ENCODE results near the gene ALDH3A1. TPM values are rescaled to one million over a fixed set of nuclear protein-coding genes. Genes with fewer than 3 reads are reported as not detected.

The ALDH3A1 gene
- total RNA-seq, 1 experiment from 2014 or later, result 0.35 TPM

DNA sequence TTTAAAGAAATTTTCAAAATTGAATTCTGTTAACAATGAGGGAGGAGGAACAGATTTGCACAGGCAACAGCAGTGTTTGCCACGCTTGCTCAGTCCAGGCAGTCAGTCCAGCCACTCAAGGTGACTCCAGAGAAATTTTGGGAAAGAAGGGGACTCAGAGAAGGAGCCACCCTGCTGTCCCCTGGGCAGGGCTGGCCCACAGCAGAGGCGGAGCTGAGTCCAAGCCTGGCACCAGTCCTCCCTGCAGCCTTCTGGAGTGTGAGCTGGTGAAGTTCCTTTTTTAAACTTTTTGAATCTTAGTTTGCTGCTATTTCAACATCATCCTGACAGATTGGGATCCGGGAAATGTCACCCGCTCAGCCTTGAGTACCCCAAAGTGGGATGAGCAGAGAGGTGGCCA, 17.3 kb downstream of the ALDH3A1 start (continued):
- TF ChIP-seq AR (CRISPR knock-in tag; IDR thresholded peaks at IDR 0.05) (no peak), JAZF1 (CRISPR knock-in tag; IDR thresholded peaks at IDR 0.05) (no peak), TP53 (CRISPR knock-in tag; IDR thresholded peaks at IDR 0.05) (no peak), SOX15 (CRISPR knock-in tag; IDR thresholded peaks at IDR 0.05) (no peak), MAX (CRISPR knock-in tag; IDR thresholded peaks at IDR 0.05) (no peak), IRF2 (CRISPR knock-in tag; IDR thresholded peaks at IDR 0.05; ENCODE audit: borderline replicate concordance, low read depth) (no peak), CREM (CRISPR knock-in tag; IDR thresholded peaks at IDR 0.05) (no peak), IRF1 (CRISPR knock-in tag; IDR thresholded peaks at IDR 0.05) (no peak), NFATC4 (CRISPR knock-in tag; IDR thresholded peaks at IDR 0.05) (no peak), RORB (CRISPR knock-in tag; IDR thresholded peaks at IDR 0.05) (no peak)
- TF ChIP-seq, protein P1, sequence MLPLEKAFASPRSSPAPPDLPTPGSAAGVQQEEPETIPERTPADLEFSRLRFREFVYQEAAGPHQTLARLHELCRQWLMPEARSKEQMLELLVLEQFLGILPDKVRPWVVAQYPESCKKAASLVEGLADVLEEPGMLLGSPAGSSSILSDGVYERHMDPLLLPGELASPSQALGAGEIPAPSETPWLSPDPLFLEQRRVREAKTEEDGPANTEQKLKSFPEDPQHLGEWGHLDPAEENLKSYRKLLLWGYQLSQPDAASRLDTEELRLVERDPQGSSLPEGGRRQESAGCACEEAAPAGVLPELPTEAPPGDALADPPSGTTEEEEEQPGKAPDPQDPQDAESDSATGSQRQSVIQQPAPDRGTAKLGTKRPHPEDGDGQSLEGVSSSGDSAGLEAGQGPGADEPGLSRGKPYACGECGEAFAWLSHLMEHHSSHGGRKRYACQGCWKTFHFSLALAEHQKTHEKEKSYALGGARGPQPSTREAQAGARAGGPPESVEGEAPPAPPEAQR (CRISPR knock-in tag; IDR thresholded peaks at IDR 0.05), result no peak
- TF ChIP-seq, protein P2, sequence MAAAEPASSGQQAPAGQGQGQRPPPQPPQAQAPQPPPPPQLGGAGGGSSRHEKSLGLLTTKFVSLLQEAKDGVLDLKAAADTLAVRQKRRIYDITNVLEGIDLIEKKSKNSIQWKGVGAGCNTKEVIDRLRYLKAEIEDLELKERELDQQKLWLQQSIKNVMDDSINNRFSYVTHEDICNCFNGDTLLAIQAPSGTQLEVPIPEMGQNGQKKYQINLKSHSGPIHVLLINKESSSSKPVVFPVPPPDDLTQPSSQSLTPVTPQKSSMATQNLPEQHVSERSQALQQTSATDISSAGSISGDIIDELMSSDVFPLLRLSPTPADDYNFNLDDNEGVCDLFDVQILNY (CRISPR knock-in tag; IDR thresholded peaks at IDR 0.05), result no peak
- TF ChIP-seq, protein P3, sequence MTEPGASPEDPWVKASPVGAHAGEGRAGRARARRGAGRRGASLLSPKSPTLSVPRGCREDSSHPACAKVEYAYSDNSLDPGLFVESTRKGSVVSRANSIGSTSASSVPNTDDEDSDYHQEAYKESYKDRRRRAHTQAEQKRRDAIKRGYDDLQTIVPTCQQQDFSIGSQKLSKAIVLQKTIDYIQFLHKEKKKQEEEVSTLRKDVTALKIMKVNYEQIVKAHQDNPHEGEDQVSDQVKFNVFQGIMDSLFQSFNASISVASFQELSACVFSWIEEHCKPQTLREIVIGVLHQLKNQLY (CRISPR knock-in tag; IDR thresholded peaks at IDR 0.05), result no peak

DNA sequence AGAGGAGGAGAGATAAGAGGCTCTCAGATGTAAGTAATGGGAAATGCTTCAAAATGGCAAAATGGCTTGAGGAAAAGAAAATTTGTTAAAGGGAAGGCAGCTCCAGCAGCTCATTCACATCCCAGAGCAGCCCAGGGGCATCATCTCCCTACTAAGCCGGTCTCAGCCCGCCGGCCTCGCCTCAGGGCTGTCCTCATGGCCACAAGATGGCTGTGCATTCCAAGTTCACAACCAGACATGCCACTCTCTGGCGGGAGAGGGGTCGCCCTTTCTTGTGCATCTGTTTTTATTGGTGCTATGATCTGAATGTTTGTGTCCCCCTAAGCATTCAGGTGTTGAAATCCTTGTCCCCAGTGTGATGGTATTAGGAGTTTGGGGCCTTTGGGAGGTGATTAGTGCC, 18.2 kb downstream of the ALDH3A1 start:
- DNase-seq (ENCODE audit: low spot score) (no peak), ATAC-seq (no peak)
- H3K36me3 Mint-ChIP-seq, result no peaks in the 10 kb centered on the region
- POLR2A ChIA-PET, result no interaction called here
- CTCF ChIA-PET, result interaction anchor here (2.5 to 2.8 kb wide), 2 partner anchors 11 to 15 kb away, joined by 10 to 21 read pairs; no protein-coding TSS in a partner anchor
- H3K9me3 Mint-ChIP-seq, result peaks cover 12% of the 10 kb centered on the region
- no peak overlapping the region for H3K27ac Mint-ChIP-seq
- H3K4me1 Mint-ChIP-seq, result no peaks in the 10 kb centered on the region
- no peak overlapping the region for H3K4me3 Mint-ChIP-seq
- H3K27me3 Mint-ChIP-seq (ENCODE audit: low read depth), result no peaks in the 10 kb centered on the region; the same call in none of the 2 replicates
- TF ChIP-seq RELA (CRISPR knock-in tag; IDR thresholded peaks at IDR 0.05; ENCODE audit: borderline replicate concordance) (no peak), ELF4 (CRISPR knock-in tag; IDR thresholded peaks at IDR 0.05; ENCODE audit: low read depth) (no peak), TCF7 (CRISPR knock-in tag; IDR thresholded peaks at IDR 0.05; ENCODE audit: low read depth) (no peak), OVOL2 (CRISPR knock-in tag; IDR thresholded peaks at IDR 0.05; ENCODE audit: borderline replicate concordance) (no peak), ZNF425 (CRISPR knock-in tag; conservative IDR thresholded peaks at IDR 0.05) (no peak), NR1H2 (CRISPR knock-in tag; IDR thresholded peaks at IDR 0.05) (no peak), ARID4B (CRISPR knock-in tag; IDR thresholded peaks at IDR 0.05; ENCODE audit: borderline replicate concordance) (no peak)
- TF ChIP-seq, protein P4, sequence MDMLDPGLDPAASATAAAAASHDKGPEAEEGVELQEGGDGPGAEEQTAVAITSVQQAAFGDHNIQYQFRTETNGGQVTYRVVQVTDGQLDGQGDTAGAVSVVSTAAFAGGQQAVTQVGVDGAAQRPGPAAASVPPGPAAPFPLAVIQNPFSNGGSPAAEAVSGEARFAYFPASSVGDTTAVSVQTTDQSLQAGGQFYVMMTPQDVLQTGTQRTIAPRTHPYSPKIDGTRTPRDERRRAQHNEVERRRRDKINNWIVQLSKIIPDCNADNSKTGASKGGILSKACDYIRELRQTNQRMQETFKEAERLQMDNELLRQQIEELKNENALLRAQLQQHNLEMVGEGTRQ (CRISPR knock-in tag; IDR thresholded peaks at IDR 0.05), result no peak
